DLD1 (cell line): ENCODE data around the gene RPL12.

Experiments
- in situ Hi-C: cut with HindIII; loops from 2 replicates; pipeline ENCODE4 v1.10.0; 2017; ENCODE audit warnings: low sequenced_read_pairs

Gene RPL12

GRCh38 chr9:127406799-127407491 lies 44.3 kb downstream of the RPL12 start:
- in situ Hi-C loops: loop anchor here (5.0 to 10.0 kb wide), 2 partner anchors 70 to 172 kb away; no protein-coding TSS in a partner anchor

GRCh38 chr9:127405344-127406125 lies 45.7 kb downstream of the RPL12 start:
- in situ Hi-C loops: loop anchor here (5.0 to 10.0 kb wide), 2 partner anchors 68 to 171 kb away; no protein-coding TSS in a partner anchor

- in situ Hi-C loops: loop anchor here (5.0 to 10.0 kb wide), 2 partner anchors 67 to 170 kb away; no protein-coding TSS in a partner anchor
Observed at GRCh38 chr9:127404631-127405030, 46.6 kb downstream of the RPL12 start.

- in situ Hi-C loops: loop anchor here (10.0 kb wide), 1 partner anchor 169 kb away; no protein-coding TSS in a partner anchor
Observed at GRCh38 chr9:127403507-127404192, 47.6 kb downstream of the RPL12 start.

GRCh38 chr9:127402401-127403090 lies 48.7 kb downstream of the RPL12 start:
- in situ Hi-C loops: loop anchor here (10.0 kb wide), 1 partner anchor 168 kb away; no protein-coding TSS in a partner anchor

- in situ Hi-C loops: loop anchor here (10.0 kb wide), 1 partner anchor 165 kb away; no protein-coding TSS in a partner anchor
Observed at GRCh38 chr9:127399736-127400269, 51.4 kb downstream of the RPL12 start.

- in situ Hi-C loops: no loop called here
Observed at GRCh38 chr9:127398715-127399400, 52.3 kb downstream of the RPL12 start.

GRCh38 chr9:127398275-127398647 lies 52.9 kb downstream of the RPL12 start:
- in situ Hi-C loops: no loop called here
